ENCODE measurements around the gene ELOVL6.

GRCh38 chr4:110064934-110065333 is 133.5 kb downstream of the ELOVL6 start:
- TF ChIP-seq RAD21 (IDR thresholded peaks at IDR 0.05), result no peak
- TF ChIP-seq RXRA (IDR thresholded peaks at IDR 0.05), result no peak
- TF ChIP-seq CTCF (IDR thresholded peaks at IDR 0.05; ENCODE audit: low read depth, low read length, missing input control), result no peak
- TF ChIP-seq ATF3 (IDR thresholded peaks at IDR 0.05), result no peak
- no peak for TF ChIP-seq NR2F2 (IDR thresholded peaks at IDR 0.05)
- TF ChIP-seq YY1 (IDR thresholded peaks at IDR 0.05), result no peak
